Prostate gland (tissue), 2 donors: ENCODE data around the gene LRRC32. TPM values are rescaled to one million over a fixed set of nuclear protein-coding genes. Genes with fewer than 3 reads are reported as not detected.

Experiments used
- DNase-seq: peaks from one replicate; pipeline ENCODE4 v3.0.0-alpha.2; 2019; ENCODE audit warnings: low spot score
- H3K27ac ChIP-seq, 2 donors: fragments of 200-600 bp; sonication (generic); 2 replicates each; pipeline ENCODE4 v1.5.1; 2017 to 2019
- H3K27me3 ChIP-seq: fragments of 200-600 bp; sonication (generic); replicated peaks from 2 replicates; pipeline ENCODE4 v1.5.1; 2019; ENCODE audit not compliant: insufficient read depth
- H3K36me3 ChIP-seq, 2 donors: fragments of 200-600 bp; sonication (generic); 1 replicate in 1 of 2; 2 replicates in 1 of 2; pipeline versions ENCODE4 v1.5.1 to v1.8.1; 2017 to 2019
- H3K4me1 ChIP-seq: fragments of 200-600 bp; sonication (generic); replicated peaks from 2 replicates; pipeline ENCODE4 v1.5.1; 2019
- H3K4me3 ChIP-seq, 2 donors: fragments of 200-600 bp; sonication (generic); 2 replicates each; pipeline ENCODE4 v1.5.1; 2017 to 2019
- H3K9me3 ChIP-seq: fragments of 200-600 bp; sonication (generic); 2 replicates; pipeline ENCODE4 v1.5.1; 2017
- CTCF ChIP-seq, 4 experiments: fragments of 200-600 bp in 2 of 4; fragments of 450-650 bp in 2 of 4; sonication (generic) in 2 of 4; IDR thresholded peaks; 1 replicate in 3 of 4; 2 replicates in 1 of 4; pipeline ENCODE4 v1.5.1; 2016 to 2019; ENCODE audit warnings: antibody characterized with exemption in 4 of 4, mild to moderate bottlenecking in 2 of 4, moderate library complexity in 2 of 4
- POLR2A ChIP-seq: fragments of 450-650 bp; IDR thresholded peaks from one replicate; pipeline ENCODE4 v1.6.1; 2016; ENCODE audit warnings: antibody characterized with exemption, mild to moderate bottlenecking
- POLR2AphosphoS5 ChIP-seq: sonication (generic); formaldehyde crosslinking; IDR thresholded peaks from one replicate; pipeline ENCODE4 v1.6.1; 2017; ENCODE audit warnings: antibody characterized with exemption
- WGBS: methylation state at CpG from one replicate; pipeline ENCODE4 v1.1.5; 2018; 5-methylcytosine and 5-hydroxymethylcytosine counted together
- intact Hi-C: fragments of 100-400 bp; cut with DNase I; formaldehyde crosslinking; loops from one replicate; pipeline ENCODE4 v1.14.2; 2022
- total RNA-seq, 2 donors: library from RNA; depleted of rRNA; stranded (reverse); fragments of >200 nt; gene quantifications; one replicate each; pipeline ENCODE4 v1.1.0, GENCODE V29; 2016

LRRC32 gene
- total RNA-seq, 2 donors from 2014 or later: 16.2 to 37.3 TPM

- 80% methylated on average over 16 of the region's 16 CpGs for WGBS
- Histone ChIP-seq H3K4me3 (no peak overlapping the region), H3K4me1 (no peaks in the 10 kb centered on the region), H3K27ac (no peak overlapping the region), H3K9me3 (no peaks in the 10 kb centered on the region), H3K36me3 (no peaks in the 10 kb centered on the region), H3K27me3 (no peaks in the 10 kb centered on the region)
- no peak for DNase-seq
- intact Hi-C loops: no loop called here
- TF ChIP-seq CTCF (IDR thresholded peaks at IDR 0.05) (no peak), POLR2A (no peak), POLR2AphosphoS5 (no peak)
Measured at GRCh38 chr11:76686261-76687079, 15.9 kb upstream of the LRRC32 start.

GRCh38 chr11:76685831-76686230 is 15.3 kb upstream of the LRRC32 start:
- WGBS: 75% methylated on average over 7 of the region's 7 CpGs
- Histone ChIP-seq H3K27me3 (no peaks in the 10 kb centered on the region), H3K27ac (no peak overlapping the region), H3K36me3 (no peaks in the 10 kb centered on the region), H3K9me3 (no peaks in the 10 kb centered on the region), H3K4me1 (no peaks in the 10 kb centered on the region), H3K4me3 (no peak overlapping the region)
- TF ChIP-seq POLR2AphosphoS5: no peak
- no peak for TF ChIP-seq CTCF (IDR thresholded peaks at IDR 0.05)
- TF ChIP-seq POLR2A: no peak
- intact Hi-C loops: no loop called here
- no peak for DNase-seq

GRCh38 chr11:76685237-76685636 is 14.7 kb upstream of the LRRC32 start:
- Histone ChIP-seq H3K27me3 (no peaks in the 10 kb centered on the region), H3K4me1 (no peaks in the 10 kb centered on the region), H3K4me3 (no peak overlapping the region), H3K9me3 (no peaks in the 10 kb centered on the region), H3K27ac (no peak overlapping the region), H3K36me3 (no peaks in the 10 kb centered on the region)
- intact Hi-C loops: no loop called here
- 72% methylated on average over 9 of the region's 9 CpGs for WGBS
- DNase-seq: no peak
- TF ChIP-seq POLR2AphosphoS5: no peak
- no peak for TF ChIP-seq POLR2A
- TF ChIP-seq CTCF (IDR thresholded peaks at IDR 0.05): no peak

- no peak overlapping the region for H3K4me3 ChIP-seq
- WGBS: 92% methylated on average over 5 of the region's 5 CpGs
- H3K27me3 ChIP-seq: no peaks in the 10 kb centered on the region
- H3K36me3 ChIP-seq: no peaks in the 10 kb centered on the region
- no peak overlapping the region for H3K27ac ChIP-seq
- no peaks in the 10 kb centered on the region for H3K9me3 ChIP-seq
- DNase-seq: no peak
- TF ChIP-seq POLR2A (no peak), CTCF (IDR thresholded peaks at IDR 0.05) (no peak), POLR2AphosphoS5 (no peak)
- intact Hi-C loops: loop anchor here (5.0 kb wide), 1 partner anchor 132 kb away; no protein-coding TSS in a partner anchor
- H3K4me1 ChIP-seq: no peaks in the 10 kb centered on the region
Measured at GRCh38 chr11:76684516-76684915, 14.0 kb upstream of the LRRC32 start.
